Prostate gland (tissue), 2 donors: ENCODE measurements around the gene MAPK1.
"Not testable (repeated sequence)": the region's sequence is repeated elsewhere in the genome, so short reads cannot be mapped to it uniquely, and the experiment has no call there.

Experiments used
- CTCF ChIP-seq, 4 experiments: fragments of 200-600 bp in 2 of 4; fragments of 450-650 bp in 2 of 4; sonication (generic) in 2 of 4; IDR thresholded peaks; 1 replicate in 3 of 4; 2 replicates in 1 of 4; pipeline ENCODE4 v1.5.1; 2016 to 2019; ENCODE audit warnings: antibody characterized with exemption in 4 of 4, mild to moderate bottlenecking in 2 of 4, moderate library complexity in 2 of 4
- POLR2A ChIP-seq: fragments of 450-650 bp; IDR thresholded peaks from one replicate; pipeline ENCODE4 v1.6.1; 2016; ENCODE audit warnings: antibody characterized with exemption, mild to moderate bottlenecking

- not testable (repeated sequence) for TF ChIP-seq CTCF (IDR thresholded peaks at IDR 0.05); POLR2A
These were observed 73.7 kb downstream of the MAPK1 start for GRCh38 chr22:21793716-21794115.
